Pons (tissue), 1 donor: Measurements from ENCODE around the gene MED9.
A peak's percentile ranks its signal among the peaks of the same experiment; 100 is the strongest.

Experiments used
- DNase-seq: peaks from one replicate; pipeline ENCODE4 v3.0.0-alpha.2; 2016; ENCODE audit warnings: low spot score

The MED9 gene

GRCh38 chr17:17516941-17517720, 40.3 kb downstream of the MED9 start:
- DNase-seq, result no peak

DNA sequence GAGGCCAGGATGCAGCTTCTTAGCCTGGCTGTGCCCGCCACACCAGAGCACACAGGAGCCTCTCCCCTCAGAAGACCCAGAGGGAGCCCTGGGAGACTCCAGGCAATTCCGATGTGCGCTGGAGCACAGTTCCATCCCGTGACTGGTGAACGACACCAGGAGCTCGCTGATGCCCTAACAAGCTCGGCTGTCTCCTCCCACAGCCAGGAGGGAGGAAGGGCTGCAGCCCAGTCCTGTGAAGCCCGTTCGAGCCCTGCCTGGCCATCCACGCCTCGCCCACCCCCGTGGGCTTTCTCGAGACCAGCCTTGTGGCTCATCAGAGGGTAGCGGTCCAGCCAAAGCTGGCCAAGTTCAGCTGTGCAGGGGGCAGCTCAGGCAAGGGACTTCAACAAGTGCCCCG, 41.2 kb downstream of the MED9 start:
- DNase-seq, result no peak

GRCh38 chr17:17518951-17519350, 42.2 kb downstream of the MED9 start:
- DNase-seq, result no peak

- DNase-seq, result no peak
Observed at GRCh38 chr17:17519886-17520285, 43.1 kb downstream of the MED9 start.

- DNase-seq, result no peak
Observed at GRCh38 chr17:17520599-17521232, 43.9 kb downstream of the MED9 start.

- no peak for DNase-seq
Observed at GRCh38 chr17:17523001-17523730, 46.4 kb downstream of the MED9 start.

GRCh38 chr17:17523731-17524490, 47.1 kb downstream of the MED9 start:
- no peak for DNase-seq

DNA sequence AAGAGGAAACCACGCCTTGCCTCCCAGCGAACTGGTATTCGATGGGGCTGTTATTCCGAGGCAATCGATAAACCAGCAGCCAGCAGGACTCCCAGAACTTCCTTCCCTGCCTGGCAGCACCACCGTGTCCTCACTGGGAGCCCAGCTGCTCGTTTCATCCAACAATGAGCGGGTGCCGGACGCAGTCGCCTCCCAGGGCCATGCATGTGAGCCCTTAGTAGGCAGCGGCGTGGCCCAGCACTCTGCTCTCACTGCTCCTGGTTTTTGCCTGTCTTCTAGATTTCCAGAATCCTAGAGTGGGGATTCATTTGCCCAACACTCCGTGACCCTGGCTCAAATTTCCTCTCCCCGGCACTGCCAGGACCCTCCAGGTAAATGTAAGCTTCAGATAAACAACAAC, 48.5 kb downstream of the MED9 start:
- DNase-seq, result no peak

- no peak for DNase-seq
Observed at GRCh38 chr17:17525956-17526355, 49.2 kb downstream of the MED9 start.

DNA sequence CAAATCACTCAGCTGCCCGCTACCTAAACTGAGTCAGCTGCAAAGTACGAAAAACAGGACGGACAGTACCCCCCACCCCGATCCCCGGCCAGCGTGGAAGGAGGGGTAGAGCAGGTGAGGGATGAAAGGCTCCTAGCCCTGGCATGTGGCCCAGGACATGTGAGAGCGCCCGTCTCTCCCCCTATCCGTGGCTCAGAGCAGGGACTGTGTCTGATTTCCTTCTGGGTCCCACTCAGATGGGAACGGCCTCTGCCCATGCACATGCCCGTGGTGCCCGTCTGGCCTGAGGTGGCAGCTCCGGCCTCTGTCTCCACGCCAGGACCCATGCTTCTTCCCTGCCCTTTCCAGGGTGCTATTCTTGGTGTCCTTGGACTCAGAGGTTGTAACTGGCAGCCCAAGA, 49.6 kb downstream of the MED9 start:
- no peak for DNase-seq

- no peak for DNase-seq
Observed at GRCh38 chr17:17527534-17527933, 50.7 kb downstream of the MED9 start.

DNA sequence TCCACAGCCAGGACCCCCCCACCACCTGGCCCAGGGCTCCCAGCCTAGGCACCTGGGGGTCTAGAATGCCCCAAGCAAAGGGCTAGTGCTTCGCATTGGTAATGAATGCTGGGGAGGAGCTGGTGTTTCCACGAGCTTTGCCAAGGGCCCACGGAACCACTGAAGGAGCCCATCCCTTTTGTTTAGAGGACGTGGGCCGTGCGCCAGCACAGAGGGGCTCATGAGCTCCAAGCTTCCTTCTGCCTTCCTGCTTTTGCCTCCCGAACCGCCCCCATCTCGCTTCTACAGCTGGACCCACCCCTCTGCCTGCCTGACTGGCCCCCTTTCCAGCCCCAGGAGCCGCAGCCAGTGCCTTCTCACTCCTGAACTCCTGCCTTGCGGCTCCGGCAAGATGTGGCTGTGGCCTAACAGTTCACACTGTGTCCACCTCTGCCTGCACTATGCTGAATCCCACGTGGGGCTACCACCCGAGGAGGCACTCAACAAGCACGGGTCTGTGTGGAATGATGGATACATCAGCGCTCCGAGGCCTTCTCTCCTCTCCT, 51.2 kb downstream of the MED9 start:
- DNase-seq, result no peak

GRCh38 chr17:17528696-17529652, 52.2 kb downstream of the MED9 start:
- DNase-seq, result no peak

GRCh38 chr17:17531156-17531555, 54.4 kb downstream of the MED9 start:
- DNase-seq, result no peak

DNA sequence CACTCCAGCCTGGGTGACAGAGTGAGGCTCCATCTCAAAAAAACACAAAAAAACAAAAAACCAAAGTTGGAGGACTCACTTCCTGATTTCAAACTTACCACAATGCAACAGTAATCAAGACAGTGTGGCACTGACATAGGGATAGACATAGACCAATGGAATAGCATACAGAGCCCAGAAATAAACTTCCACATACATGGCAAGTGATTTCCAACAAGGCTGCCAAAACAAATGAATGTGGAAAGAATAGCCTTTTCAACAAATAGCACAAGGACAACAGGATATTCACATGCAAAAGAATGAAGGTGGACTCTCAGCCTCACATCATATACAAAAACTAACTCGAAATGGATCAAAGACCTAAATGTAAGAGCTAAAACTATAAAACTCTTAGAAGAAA, 56.2 kb downstream of the MED9 start:
- no peak for DNase-seq

DNA sequence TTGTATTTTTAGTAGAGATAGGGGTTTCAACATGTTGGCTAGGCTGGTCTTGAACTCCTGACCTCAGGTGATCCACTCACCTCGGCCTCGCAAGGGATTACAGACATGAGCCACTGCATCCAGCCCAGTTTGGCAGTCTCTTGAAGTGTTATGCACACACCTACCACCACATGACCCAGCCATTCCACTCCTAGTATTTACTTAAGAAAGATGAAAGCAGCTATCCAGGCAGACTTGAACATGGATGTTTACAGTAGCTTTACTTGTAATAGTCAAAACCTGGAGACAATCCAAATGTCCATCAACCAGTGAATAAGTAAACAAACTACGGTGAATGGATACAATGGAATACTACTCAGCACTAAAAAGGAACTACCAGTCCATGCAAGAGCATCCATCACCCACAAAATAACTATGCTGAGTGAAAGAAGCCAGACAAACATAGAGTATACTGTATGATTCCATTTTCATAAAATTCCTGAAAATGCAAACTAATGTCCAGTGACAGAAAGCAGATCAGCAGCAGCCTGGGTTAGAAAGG, 57.2 kb downstream of the MED9 start:
- no peak for DNase-seq

- DNase-seq, result peak; percentile 33
Observed at GRCh38 chr17:17535957-17536356, 59.2 kb downstream of the MED9 start.

- DNase-seq, result no peak
Observed at GRCh38 chr17:17536702-17537101, 59.9 kb downstream of the MED9 start.

- DNase-seq, result no peak
Observed at GRCh38 chr17:17537311-17538099, 60.7 kb downstream of the MED9 start.
